NCI-H1417 (cell line): ENCODE results near the gene ARHGEF4.
A peak's percentile ranks its signal among the peaks of the same experiment; 100 is the strongest.
"Not testable (repeated sequence)": the region's sequence is repeated elsewhere in the genome, so short reads cannot be mapped to it uniquely, and the experiment has no call there.

Experiments used
- DNase-seq, 3 experiments: peaks; one replicate each; lab custom pipeline; 2025; lab: John Stamatoyannopoulos, UW

ARHGEF4 gene

GRCh38 chr2:130976591-130977237 lies 140.0 kb downstream of the ARHGEF4 start:
- no peak for DNase-seq

GRCh38 chr2:130977461-130978050 lies 140.8 kb downstream of the ARHGEF4 start:
- DNase-seq, result no peak

- no peak for DNase-seq
Observed at GRCh38 chr2:130981667-130982066, 145.0 kb downstream of the ARHGEF4 start.

- no peak for DNase-seq
Observed at GRCh38 chr2:130985206-130985780, 148.6 kb downstream of the ARHGEF4 start.

GRCh38 chr2:130985831-130986649 lies 149.3 kb downstream of the ARHGEF4 start:
- DNase-seq, result no peak

- DNase-seq, result no peak
Observed at GRCh38 chr2:130986890-130987493, 150.3 kb downstream of the ARHGEF4 start.

- peak in 1 of 3 experiments; percentile 34 for DNase-seq
Observed at GRCh38 chr2:130987519-130988425, 151.1 kb downstream of the ARHGEF4 start.

- DNase-seq, result not testable (repeated sequence)
Observed at GRCh38 chr2:130991446-130991845, 154.7 kb downstream of the ARHGEF4 start.

- not testable (repeated sequence) for DNase-seq
Observed at GRCh38 chr2:130992003-130992402, 155.3 kb downstream of the ARHGEF4 start.

- no peak for DNase-seq
Observed at GRCh38 chr2:130996691-130997090, 160.0 kb downstream of the ARHGEF4 start.

GRCh38 chr2:130997198-130997597 lies 160.5 kb downstream of the ARHGEF4 start:
- DNase-seq, result no peak

GRCh38 chr2:130998561-130998960 lies 161.8 kb downstream of the ARHGEF4 start:
- DNase-seq, result no peak

GRCh38 chr2:131004446-131005209 lies 167.9 kb downstream of the ARHGEF4 start:
- no peak for DNase-seq

- DNase-seq, result no peak
Observed at GRCh38 chr2:131005216-131005935, 168.7 kb downstream of the ARHGEF4 start.

GRCh38 chr2:131006561-131006960 lies 169.8 kb downstream of the ARHGEF4 start:
- no peak for DNase-seq

- no peak for DNase-seq
Observed at GRCh38 chr2:131008967-131009366, 172.3 kb downstream of the ARHGEF4 start.

GRCh38 chr2:131009713-131010475 lies 173.2 kb downstream of the ARHGEF4 start:
- DNase-seq, result no peak

- DNase-seq, result no peak
Observed at GRCh38 chr2:131010566-131010965, 173.9 kb downstream of the ARHGEF4 start.

GRCh38 chr2:131011486-131011885 lies 174.8 kb downstream of the ARHGEF4 start:
- no peak for DNase-seq
